GM18909 (cell line): ENCODE measurements around the gene ISG20.
"Not testable (repeated sequence)": the region's sequence is repeated elsewhere in the genome, so short reads cannot be mapped to it uniquely, and the experiment has no call there.

Experiments used
- ATAC-seq: cut with Tn5 transposase; IDR thresholded peaks from one replicate; pipeline ENCODE4 v1.9.1; 2021; ENCODE audit warnings: mild to moderate bottlenecking; ENCODE audit not compliant: unreplicated experiment, poor library complexity

ISG20 gene

DNA sequence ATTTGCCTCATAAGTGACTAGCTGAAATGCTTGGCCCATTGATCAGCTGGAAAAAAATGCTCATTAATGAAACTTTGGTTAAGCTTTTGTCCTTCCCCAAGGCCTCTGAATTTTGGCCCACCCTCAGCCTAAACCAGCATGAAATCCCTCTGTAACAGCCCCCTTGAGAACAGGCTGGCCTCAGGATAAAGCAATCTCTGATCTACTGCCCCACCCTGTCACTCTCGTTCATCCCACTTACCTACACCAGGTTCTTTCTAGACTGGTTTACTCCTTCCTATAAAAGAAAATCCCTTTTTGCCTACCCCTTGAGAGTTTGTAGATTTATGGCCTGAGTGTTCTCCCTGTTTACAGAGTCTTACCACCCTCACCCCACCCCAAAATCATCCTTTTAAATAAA is 21.0 kb upstream of the ISG20 start:
- no peak for ATAC-seq

DNA sequence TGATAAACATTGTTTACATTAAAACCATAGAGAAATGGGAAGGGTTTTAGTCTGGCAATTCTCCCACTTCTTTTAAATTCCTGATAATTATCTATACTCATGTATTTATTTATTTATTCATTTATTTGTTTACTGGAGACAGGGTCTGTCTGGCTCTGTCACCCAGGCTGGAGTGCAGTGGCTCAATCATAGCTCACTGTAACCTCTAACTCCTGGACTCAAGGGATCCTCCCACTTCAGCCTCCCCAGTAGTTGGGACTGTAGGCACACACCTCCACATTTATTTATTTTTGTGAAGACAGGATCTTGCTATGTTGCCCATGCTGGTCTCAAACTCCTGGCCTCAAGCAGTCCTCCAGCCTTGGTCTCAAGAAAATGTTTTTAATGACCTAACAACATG is 20.1 kb upstream of the ISG20 start:
- no peak for ATAC-seq

DNA sequence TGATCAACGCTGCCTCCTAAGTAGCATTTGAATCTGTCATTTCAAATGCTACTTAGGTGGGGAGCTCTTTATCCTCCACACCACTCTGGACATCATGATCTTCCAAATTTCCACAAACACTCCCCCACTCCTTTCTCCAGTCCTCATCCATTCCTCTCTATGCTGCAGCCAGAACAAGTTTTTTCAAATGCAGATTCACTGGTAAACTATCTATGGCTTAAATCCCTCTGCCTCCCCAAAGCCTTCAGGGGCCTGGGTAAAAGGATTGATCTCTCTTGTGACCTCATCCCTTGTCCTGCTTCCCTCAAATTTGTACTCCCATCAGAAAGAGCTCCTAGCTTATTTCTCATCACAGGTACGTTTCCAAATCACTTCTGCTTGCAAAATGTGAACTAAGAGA is 19.0 kb upstream of the ISG20 start:
- ATAC-seq: no peak

DNA sequence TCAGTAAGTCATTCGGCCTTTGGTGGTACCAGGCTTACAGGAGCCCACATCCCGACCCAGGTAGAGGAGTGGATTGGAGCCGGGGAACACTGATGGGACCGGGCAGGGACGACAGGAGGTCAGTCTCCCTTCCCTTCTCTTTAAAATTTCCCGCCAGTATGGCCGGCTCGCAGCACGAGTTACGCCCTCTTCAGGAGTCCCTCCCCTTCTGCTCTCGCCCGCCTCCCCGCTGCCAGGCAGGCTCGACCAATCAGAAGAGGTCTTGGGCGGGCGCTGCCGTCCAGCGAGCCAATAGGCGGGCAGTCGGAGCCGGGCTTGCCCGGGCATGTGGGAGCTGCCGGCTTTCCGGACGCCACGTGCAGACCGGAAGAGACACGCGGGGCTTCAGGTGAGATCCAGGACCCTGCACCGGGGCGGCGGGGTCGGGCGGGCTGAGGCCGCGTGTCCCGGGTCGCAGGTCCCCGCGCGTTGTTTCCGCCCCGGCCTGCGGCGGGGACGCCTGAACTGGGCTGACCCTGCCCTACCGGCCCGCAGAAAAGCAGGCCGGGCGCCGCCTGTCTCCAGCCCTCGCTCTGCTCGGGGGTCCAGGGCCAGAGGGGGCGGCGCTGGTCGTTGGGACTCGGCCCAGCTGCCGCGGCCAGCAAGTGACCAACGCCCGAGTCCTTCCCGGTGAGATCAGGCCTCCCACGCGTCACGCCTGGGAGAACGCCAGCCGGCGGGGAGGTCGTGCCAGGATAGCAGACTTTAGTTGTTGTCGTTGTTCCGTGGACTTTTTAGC is 17.6 kb upstream of the ISG20 start, which contains the start of gene AEN:
TSS of gene AEN (plus strand) at position 346 of the 778 bp plus-strand sequence. CDS start 4,870 bp downstream, outside the sequence.
- peak; percentile 98 for ATAC-seq

DNA sequence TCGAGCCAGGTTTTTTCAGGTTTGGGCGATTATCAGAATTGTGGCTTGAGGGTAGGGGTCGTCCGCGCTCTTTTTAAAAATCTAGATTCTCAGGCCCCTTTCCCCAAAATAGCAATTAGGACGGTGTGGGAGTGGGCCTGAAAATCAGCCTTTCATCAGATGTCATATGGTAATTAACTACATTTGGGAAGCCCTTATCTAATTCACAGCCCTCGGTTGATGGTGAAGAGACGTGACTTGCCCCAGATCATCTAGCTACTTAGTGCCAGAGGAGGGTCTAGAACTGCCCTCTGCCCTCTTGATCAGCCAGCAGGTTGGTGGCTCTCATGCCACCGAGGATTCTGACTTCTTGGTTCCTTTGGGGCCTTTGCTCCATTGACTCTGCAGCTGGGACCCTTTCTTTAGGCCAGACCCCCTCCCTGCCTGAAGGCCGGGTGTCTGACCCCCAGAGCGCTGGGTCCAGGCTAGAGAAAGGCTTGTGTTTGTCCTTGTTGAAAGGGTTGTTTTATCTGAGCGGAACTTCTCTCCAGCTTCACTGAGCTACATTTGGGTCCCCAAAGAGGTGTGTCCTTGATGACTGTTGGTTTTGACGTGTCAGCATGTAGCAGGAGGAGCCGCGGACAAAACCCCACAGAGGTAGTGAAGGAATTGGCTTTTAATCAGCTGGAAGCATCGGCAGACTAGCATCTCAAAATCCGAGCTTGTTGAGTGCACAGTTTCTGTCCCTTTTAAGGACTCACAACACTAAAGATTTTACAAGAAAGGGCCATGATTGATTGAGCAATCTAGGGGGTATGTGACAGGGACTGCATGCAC is 16.8 kb upstream of the ISG20 start:
- ATAC-seq: peak; percentile 30

DNA sequence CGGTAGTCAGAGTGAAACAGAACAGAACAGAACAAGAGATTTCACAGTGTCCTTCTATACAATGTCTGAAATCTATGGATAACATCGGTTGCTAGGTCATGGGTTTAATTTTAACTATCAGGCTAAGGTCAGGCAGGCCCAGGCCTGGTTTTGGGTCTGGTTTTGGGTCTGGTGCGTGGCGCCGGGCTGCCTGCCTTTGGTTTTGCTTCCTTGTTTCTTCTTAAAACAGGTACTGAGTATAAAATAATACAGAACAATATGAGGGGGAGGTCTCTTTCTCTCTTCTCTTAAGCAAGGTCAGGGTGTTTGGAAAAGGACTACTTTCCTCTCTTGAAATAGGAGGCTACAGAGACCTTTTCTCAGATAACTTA is 16.2 kb upstream of the ISG20 start:
- ATAC-seq: peak; percentile 1

DNA sequence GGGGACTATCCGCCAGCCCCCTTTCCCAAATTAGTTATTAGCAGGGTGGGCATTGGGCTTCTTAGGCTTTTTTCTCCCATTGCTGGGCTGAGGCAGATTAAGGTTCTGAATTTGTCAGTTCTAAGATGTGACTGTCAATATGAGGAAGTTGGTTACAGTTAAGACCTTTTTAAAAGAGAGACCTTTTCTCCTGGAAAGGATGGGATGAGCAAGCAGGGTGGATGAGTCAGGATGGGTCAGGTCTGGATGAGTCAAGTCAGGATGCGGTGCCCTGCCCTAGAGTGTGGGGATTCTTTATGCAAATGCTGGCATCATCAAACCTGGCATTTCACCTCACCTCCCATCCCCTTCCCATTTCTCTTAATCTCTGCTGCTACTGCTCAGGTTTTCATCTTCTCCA is 15.8 kb upstream of the ISG20 start:
- ATAC-seq: no peak

DNA sequence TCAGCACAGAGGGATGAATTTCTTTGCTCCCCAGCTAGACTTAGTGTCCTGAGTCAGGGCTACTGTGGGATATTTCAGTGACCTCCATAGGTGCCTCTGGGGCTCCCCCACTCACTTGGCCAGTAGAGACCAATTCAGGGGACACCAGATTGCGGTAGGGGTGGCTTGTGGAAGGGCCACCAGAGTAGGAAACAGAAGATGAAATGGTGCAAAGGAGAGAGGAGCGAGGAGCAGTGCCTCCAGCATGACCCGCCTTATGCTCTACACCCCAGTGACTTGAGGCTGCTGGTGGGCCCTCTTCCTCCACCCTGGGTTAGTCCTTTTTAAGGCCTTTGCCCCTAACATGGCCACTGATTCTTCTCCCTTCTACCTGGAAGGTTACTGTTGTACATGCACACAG is 15.2 kb upstream of the ISG20 start:
- no peak for ATAC-seq

DNA sequence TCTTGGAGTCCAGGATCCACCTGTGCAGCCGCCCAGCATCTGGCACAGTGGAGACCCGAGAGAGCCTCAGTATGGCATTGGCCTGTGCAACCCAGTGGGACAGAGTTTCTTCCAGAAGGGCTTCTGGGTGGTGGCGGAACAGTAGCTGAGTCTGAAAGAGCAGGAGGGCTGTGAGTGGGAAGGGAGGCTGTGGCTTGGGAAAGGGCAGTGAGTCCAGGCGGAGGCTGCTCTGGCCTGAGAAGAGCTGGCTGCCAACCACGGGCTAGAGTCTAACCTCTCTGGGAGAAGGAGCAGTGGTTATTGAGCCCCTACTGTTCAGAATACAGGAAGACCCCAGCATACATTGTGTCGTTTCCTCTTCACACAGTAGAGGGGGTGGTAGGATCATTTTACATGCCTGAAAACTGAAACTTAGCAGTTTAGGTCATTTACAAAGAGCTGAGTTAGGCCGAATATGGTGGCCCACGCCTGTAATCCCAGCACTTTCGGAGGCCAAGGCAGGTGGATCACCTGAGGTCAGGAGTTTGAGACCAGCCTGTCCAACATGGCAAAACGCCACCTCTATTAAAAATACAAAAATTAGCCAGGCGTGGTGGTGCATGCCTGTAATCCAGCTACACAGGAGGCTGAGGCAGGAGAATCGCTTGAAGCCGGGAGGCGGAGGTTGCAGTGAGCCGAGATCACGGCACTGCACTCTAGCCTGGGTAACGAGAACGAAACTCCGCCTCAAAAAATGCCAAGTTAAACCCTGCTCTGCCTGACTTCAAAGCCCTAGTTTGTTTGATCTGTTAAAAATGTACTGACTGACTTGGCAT is 14.5 kb upstream of the ISG20 start:
- peak; percentile 35 for ATAC-seq

DNA sequence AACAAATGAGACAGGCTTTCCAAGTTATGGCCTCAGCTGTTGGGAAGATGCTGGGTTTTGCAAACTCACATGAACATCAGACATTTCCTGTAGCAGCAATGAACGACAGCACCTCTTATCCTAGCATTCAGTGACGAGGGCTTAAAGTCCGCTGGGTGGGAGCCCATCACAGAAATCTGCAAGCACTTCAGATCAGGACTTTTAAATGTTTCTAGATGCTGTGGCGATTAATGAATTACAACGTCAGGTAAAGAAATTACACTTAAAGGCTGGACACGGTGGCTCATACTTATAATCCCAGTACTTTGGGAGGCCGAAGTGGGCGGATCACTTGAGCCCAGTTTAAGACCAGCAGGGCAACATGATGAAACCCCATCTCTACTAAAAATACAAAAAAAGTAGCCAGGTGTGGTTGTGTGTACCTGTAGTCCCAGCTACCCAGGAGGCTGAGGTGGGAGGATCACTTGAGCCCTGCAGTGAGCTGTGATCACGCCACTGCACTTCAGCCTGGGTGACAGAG is 13.8 kb upstream of the ISG20 start:
- no peak for ATAC-seq

DNA sequence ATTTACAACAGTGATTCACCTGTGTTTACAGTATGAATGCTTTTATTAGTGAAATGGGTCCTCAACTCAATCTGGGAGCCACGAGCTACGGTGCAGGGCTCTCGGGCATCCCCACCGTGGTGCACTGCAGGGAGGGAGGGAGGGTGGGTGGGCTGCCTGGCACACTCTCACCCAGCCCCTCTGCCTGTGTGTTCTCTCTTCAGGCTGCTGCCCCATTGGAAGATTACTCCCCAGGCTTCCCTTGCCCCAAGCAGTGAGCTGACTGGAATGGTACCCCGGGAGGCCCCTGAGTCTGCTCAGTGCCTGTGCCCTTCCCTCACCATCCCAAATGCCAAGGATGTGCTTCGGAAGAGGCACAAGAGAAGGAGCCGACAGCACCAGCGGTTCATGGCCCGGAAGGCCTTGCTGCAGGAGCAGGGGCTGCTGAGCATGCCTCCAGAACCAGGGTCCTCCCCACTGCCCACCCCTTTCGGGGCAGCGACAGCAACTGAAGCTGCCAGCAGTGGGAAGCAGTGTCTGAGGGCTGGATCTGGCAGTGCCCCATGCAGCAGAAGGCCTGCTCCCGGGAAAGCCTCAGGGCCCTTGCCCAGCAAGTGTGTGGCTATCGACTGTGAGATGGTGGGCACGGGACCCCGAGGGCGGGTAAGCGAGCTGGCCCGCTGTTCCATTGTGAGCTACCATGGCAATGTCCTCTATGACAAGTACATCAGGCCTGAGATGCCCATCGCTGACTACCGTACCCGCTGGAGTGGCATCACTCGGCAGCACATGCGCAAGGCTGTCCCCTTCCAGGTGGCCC is 12.7 kb upstream of the ISG20 start:
- ATAC-seq: no peak

DNA sequence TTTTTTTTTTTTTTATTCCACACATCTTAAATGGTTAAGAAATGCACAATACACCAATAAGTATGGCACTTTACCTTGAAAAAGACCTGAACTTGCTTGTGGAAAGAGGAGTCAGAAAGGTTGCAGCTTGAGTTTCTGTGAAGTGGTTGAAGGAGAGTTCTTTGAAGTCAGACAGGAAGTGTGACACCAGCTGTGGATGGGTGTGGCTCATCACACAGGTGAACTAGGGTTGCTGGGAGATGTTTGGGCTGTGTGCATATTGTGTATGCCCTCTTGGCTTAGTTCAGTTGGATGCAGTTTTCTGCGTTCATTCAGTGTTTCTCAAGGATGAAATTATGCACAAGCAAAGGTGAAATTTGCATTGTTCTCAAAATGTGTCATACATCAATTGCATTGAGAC is 11.4 kb upstream of the ISG20 start:
- ATAC-seq: peak; percentile 29

DNA sequence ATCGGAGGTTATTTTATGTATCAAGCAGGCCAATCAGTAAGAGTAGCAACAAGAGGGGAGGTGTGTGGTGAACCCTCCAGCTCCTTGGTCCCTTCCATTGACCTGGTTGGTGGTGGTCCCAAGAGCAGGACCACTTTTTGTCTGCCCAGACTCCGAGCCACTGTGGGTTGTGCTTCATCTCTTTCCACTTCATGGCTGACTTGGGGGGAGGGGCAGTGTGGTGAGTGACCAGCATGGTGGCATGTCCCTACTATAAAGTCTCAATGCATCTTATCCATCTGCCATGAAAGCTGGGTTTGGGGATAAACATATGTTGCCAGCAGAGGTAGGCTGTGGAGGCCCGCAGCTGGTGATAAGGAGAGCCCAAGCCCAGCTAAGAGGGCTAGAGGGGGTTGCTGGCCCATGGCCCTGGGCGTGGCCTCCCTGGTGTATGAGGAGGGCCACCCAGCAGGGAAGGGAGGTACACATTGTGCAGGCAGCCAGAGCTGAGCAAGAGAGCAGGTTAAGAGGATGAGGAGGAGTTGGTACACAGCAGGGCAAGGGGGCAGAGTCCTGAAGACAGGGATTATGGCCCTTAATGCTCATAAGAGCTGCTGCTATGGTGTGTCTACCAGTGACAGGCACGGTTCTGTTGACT is 10.7 kb upstream of the ISG20 start:
- no peak for ATAC-seq

DNA sequence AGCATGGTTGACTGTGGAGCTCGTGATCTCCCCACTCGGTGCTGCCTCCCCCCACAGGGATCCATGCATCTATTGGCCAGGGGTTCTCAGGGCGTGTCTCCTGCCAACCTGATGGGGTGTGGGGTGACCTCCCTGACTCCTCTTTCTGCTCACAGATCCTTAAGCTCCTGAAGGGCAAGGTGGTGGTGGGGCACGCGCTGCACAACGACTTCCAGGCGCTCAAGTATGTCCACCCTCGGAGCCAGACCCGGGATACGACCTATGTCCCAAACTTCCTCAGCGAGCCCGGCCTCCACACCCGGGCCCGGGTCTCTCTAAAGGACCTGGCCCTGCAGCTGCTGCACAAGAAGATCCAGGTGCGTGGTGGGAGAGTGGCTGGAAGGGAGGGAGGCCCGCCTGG is 9.7 kb upstream of the ISG20 start:
- no peak for ATAC-seq

DNA sequence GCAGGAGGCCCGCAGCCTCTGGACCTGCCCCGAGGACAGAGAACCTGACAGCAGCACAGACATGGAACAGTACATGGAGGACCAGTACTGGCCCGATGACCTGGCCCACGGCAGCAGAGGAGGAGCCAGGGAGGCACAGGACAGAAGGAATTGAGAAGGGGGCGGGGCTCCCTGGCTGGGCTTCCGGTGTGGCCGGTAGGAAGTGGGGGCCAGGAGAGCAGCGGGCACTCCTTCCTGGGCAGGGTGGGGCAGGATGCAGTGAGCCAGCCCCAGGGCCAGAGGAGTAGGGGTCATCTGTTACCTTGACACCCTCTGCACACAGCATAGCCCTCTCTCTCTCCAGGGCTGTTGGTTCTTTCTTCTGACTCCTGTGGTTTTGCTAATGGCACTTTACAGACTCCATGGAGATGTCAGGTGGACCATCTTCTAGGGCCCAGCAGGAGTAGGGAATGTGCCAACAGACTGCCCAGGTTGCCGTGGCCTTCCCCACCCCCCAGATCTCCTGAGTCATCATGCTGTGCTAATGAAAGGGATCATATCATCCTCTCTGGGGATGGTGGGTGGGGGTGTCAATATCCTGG is 8.6 kb upstream of the ISG20 start:
- no peak for ATAC-seq

DNA sequence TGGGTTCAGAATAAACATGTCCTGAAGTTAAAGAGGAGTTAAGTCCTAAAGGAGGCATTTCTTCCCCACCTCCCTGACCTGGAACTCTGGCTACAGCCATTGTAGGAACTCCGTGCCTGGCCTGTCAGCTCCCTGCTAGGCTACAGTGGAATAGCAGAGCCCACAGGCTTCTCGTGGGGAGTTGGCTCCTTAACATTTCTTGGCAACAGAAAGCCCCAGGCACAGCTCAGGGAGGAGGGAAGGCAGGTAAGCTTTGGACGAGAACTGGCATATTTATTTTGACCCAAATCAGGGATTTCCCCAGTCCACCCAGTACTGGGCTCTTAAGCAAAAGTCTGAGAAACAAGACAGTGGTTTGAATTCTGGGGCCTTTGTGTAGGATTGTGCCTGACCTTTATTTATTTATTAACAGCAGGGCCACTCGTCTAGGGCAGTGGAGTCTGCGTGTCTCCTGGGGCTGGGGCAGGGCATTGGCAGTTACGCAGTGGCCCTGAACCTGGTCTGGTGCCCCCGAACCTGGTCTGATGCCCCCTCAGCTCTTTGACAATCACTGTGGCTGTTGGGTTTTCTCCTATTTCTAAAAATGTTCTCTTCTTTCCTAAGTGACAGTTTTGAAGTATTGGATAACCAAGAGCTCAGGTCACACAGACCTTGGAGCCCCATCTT is 7.9 kb upstream of the ISG20 start:
- no peak for ATAC-seq

DNA sequence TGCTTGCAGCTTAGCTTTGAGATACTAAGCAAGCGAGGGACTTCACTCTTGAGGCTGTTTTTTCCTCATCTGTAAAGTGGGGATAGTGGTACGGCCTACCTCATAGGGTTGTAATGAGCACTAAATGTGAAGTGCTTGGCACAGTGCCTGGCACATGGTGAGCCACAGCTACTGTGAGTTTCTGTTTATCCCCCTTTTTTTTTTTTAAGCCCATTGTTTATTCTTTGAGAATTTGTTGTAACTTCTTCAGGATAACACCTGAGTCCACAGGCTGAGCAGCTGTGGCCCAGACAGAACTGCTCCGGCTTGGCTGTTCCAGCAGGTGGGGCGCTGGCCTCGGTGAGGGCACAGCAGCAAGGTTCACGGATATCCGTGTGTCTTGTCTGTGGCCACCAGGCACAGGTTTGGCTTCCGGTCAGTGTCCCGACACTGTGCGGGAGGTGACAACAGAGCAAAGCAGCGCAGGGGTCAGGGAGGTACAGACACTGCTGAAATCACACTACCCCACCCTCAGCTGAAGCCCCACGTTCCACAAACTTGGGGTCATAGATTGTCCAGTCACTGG is 7.3 kb upstream of the ISG20 start:
- ATAC-seq: no peak

DNA sequence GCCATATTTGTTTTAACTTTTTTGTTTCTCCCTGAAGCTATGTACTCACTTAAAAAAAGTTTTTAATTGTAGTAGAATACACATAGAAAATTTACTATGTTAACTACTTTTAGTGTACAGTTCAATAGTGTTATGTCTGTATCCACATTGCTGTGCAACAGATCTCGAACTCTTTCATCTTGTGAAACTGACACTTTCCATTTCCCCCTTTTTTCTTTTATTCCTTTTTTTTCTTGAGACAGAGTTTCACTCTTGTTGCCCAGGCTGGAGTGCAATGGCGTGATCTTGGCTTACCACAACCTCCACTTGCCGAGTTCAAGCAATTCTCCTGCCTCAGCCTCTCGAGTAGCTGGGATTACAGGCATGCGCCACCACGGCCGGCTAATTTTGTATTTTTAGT is 6.0 kb upstream of the ISG20 start:
- ATAC-seq: not testable (repeated sequence)
